Retinal pigment epithelial cell (primary cell): ENCODE results near the gene AKR1C4.
"Not testable (repeated sequence)": the region's sequence is repeated elsewhere in the genome, so short reads cannot be mapped to it uniquely, and the experiment has no call there.

Experiments used
- DNase-seq: peaks from one replicate; pipeline ENCODE4 v3.0.0-alpha.2; 2010; ENCODE audit warnings: low read depth
- H3K4me3 ChIP-seq: 2 replicates; pipeline ENCODE4 v1.5.1; 2011; ENCODE audit warnings: mild to moderate bottlenecking, low read length, control low read depth, moderate library complexity
- TF ChIP-seq, protein P1 (sequence below): conservative IDR thresholded peaks from 2 replicates; pipeline ENCODE4 v1.5.1; 2011; ENCODE audit warnings: low read depth, low read length, control low read depth, inconsistent platforms

AKR1C4 gene

DNA sequence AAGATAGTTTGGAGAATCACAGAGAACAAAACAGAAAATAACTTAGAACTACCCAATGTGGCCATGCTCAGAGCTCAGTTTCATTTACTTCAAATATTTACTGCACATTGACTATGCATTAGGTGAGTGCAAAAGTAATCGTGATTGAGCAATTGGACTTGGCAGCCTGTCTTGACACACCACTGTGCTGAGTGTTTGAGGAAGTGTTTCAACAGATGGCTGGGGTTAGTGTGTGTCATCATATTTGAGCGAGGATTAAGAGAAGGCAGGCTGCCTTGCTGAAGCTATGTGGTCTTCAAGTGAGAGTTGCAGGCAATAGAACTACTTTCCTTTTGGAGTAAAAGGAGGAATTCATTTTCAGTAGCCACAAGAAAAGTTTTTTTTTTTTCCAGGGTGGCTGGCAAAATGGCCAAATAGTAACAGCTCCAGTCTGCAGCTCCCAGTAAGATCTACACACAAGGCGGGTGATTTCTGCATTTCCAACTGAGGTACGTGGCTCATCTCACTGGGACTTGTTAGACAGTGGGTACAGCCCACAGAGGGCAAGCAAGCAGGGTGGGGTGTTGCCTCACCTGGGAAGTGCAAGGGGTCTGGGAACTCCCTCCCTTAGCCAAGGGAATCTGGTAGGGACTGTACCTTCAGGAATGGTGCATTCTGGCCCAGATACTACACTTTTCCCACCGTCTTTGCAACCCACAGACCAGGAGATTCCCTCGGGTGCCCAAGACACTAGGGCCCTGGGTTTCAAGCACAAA, 37.6 kb downstream of the AKR1C4 start:
- TF ChIP-seq, protein P1, sequence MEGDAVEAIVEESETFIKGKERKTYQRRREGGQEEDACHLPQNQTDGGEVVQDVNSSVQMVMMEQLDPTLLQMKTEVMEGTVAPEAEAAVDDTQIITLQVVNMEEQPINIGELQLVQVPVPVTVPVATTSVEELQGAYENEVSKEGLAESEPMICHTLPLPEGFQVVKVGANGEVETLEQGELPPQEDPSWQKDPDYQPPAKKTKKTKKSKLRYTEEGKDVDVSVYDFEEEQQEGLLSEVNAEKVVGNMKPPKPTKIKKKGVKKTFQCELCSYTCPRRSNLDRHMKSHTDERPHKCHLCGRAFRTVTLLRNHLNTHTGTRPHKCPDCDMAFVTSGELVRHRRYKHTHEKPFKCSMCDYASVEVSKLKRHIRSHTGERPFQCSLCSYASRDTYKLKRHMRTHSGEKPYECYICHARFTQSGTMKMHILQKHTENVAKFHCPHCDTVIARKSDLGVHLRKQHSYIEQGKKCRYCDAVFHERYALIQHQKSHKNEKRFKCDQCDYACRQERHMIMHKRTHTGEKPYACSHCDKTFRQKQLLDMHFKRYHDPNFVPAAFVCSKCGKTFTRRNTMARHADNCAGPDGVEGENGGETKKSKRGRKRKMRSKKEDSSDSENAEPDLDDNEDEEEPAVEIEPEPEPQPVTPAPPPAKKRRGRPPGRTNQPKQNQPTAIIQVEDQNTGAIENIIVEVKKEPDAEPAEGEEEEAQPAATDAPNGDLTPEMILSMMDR = no peak
- no peak for DNase-seq
- no peak overlapping the region for H3K4me3 ChIP-seq

DNA sequence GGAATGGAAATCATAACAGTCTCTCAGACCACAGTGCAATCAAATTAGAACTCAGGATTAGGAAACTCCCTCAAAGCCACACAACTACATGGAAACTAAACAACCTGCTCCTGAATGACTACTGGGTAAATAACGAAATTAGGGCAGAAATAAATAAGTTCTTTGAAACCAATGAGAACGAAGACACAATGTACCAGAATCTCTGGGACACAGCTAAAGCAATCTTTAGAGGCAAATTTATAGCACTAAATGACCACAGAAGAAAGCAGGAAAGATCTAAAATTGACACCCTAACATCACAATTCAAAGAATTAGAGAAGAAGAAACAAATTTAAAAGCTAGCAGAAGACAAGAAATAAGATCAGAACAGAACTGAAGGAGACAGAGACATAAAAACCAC, 40.9 kb downstream of the AKR1C4 start:
- not testable (repeated sequence) for DNase-seq, H3K4me3 ChIP-seq

DNA sequence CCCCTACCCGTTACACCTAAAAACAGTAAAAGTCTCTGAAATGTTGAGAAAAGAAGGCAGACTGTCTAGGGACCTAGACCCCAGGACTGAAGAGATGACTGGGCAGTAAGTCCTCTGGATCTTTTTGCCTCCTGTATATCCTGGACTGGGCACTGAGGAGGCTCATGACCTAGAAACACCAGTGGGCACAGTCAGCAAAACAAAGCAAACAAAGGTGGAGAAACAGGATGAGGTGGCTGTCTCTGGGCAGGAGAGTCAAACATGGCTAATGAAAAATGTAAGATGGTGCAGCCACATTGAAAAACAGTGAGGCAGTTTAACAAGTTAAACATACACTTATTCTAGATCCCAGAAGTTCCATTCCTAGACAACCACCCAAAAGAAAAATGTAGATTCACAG, 45.9 kb downstream of the AKR1C4 start:
- H3K4me3 ChIP-seq = no peak overlapping the region
- TF ChIP-seq, protein P1 = no peak
- DNase-seq = no peak

DNA sequence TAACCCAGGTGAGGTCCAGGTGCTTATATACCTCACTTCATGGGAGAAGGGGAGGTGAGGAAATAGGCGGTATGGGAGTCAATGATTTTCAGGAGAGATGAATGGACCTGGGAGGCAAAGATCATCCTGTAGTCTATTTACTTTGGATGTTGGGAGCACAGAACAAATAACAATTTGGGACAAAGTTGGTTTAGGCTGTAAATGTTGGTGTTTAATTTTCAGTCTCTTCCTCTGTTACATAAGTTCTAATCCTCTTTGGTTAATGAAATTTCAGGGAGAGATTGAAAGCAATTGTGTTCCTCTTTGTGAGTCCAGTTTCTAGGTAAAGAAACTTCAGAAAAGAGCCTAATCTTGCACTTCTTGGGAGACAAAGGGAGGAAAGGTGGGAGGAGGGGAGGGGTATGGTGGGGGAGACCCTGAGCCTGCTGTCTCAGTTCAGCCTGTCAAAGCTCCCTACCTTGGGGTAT, 46.9 kb downstream of the AKR1C4 start:
- no peak overlapping the region for H3K4me3 ChIP-seq

DNA sequence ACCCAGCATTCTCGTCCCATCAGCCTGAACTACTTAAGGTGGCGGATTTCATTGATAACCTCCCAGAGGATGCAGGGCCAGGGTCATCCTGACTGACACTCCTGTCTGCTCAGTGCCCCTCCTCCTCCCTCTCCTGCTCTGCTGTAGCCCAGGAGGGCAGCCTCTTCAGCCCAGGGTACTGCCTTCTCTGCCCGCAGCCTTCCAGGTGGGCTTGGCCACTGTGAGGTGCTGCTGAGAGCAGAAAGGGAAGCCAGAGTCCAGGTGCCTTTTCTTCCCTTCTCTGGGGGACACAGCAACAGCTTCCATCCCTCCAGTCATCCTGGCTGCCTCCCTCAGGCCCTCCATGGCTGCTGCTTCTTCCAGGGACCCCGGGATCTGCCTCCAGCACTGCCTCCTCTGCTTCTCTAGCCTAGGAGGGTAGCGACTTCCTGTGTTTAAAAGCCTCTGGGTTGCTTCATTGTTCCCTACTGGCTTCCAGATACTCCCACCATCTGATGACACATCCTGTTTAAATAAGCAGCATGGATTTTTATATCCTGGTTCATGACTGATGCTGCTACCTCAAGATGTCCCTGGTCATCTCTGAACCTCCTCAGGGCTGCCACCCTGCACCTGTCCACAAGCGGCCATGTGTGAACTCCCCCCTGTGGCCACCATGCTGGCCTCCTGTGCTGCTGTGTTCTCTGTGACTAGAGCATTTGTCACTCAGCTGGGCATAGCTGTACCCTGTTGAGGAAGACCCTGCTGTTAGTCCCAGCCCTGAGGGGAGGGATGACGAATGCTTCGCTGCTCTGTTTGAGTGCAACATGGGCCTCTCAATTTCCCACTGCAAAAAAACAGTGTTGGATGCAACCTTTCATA, 55.8 kb downstream of the AKR1C4 start:
- TF ChIP-seq, protein P1 = no peak
- no peak overlapping the region for H3K4me3 ChIP-seq
- no peak for DNase-seq

More for the DNA sequence above, 46.9 kb downstream of the AKR1C4 start:
- TF ChIP-seq, protein P1 = no peak
- no peak for DNase-seq

DNA sequence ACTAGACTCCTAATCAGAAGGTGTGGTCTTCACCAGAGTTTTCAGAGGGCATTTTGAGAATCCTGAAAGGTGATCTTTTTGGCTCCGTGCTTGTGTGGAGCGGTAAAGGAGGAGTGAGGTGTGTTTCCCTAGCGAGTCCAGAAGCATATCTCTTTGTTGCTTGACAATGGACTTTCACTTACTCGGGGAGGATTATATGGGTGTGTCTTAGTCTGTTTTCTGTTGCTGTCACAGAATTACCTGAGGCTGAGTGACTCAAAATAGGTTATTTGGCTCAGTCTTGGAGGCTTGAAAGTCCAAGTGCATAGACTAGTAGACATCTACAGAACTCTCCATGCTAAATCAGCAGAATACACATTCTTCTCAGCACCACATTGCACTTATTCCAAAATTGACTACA, 57.9 kb downstream of the AKR1C4 start:
- TF ChIP-seq, protein P1 = no peak
- H3K4me3 ChIP-seq = no peak overlapping the region
- DNase-seq = no peak

DNA sequence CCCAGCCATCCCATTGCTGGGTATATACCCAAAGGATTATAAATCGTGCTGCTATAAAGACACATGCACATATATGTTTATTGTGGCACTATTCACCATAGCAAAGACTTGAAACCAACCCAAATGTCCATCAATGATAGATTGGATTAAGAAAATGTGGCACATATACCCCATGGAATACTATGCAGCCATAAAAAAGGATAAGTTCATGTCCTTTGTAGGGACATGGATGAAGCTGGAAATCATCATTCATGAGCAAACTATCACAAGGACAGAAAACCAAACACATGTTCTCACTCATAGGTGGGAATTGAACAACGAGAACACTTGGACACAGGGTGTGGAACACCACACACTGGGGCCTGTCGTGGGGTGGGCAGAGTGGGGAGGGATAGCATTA, 61.1 kb downstream of the AKR1C4 start:
- not testable (repeated sequence) for H3K4me3 ChIP-seq, DNase-seq
